Astrocyte (in vitro differentiated cells and primary cell): ENCODE results near the gene FAM117A.

Experiments
- CTCF ChIP-seq: IDR thresholded peaks from 2 replicates; pipeline ENCODE4 v1.5.1; 2011; ENCODE audit warnings: low read depth, mild to moderate bottlenecking, inconsistent platforms, low read length, moderate library complexity; ENCODE audit not compliant: insufficient read depth
- EZH2 ChIP-seq: IDR thresholded peaks from 2 replicates; pipeline ENCODE4 v1.6.1; 2012; ENCODE audit warnings: mild to moderate bottlenecking, low read length, inconsistent platforms; ENCODE audit not compliant: insufficient read depth

- TF ChIP-seq CTCF (no peak), EZH2 (no peak)
Measured at GRCh38 chr17:49716668-49717364, 47.1 kb downstream of the FAM117A start.
